ENCODE data around the gene MED25. TPM values are rescaled to one million over a fixed set of nuclear protein-coding genes. Genes with fewer than 3 reads are reported as not detected.

The MED25 gene
- polyA plus RNA-seq, 3 donors, result 13.9 to 52.9 (median 18.5) TPM

- no peak for DNase-seq
- Histone ChIP-seq H3K9ac (ENCODE audit: insufficient read depth, low read length, poor library complexity, severe bottlenecking) (no peak overlapping the region), H3K4me2 (replicated peaks; ENCODE audit: extremely low read depth, low read length, poor library complexity, severe bottlenecking) (no peak overlapping the region), H3K36me3 (replicated peaks in 1 of 2; ENCODE audit: control insufficient read depth in 1 of 2, insufficient read depth in 2 of 2, low read length in 2 of 2) (peaks cover 19 to 28% of the 10 kb centered on the region in 2 donors), H3K9me3 (replicated peaks in 1 of 2; ENCODE audit: control insufficient read depth in 1 of 2, insufficient read depth in 1 of 2, low read length in 2 of 2) (no peaks in the 10 kb centered on the region), H3K4me1 (ENCODE audit: control insufficient read depth in 1 of 2, insufficient read depth in 2 of 2, low read length in 2 of 2) (peaks cover 23 to 27% of the 10 kb centered on the region in 2 donors), H3K4me3 (replicated peaks in 1 of 3; ENCODE audit: low read depth in 2 of 3, low read length in 3 of 3) (no peak overlapping the region), H3K27ac (ENCODE audit: low read depth in 1 of 2, low read length in 2 of 2) (no peak overlapping the region), H3K27me3 (ENCODE audit: control insufficient read depth in 2 of 2, insufficient read depth in 2 of 2, low read length in 2 of 2) (no peaks in the 10 kb centered on the region), H4K20me1 (ENCODE audit: insufficient read depth, low read length) (no peaks in the 10 kb centered on the region), H3K79me2 (ENCODE audit: insufficient read depth, low read length) (no peaks in the 10 kb centered on the region), H2AFZ (ENCODE audit: insufficient read depth, low read depth, low read length, poor library complexity, severe bottlenecking) (no peak overlapping the region)
- H3K27me3 Mint-ChIP-seq (ENCODE audit: low read depth in 3 of 3), result peaks cover 0 to 2% (median 0%) of the 10 kb centered on the region in 3 donors
- H3K4me3 Mint-ChIP-seq, result no peak overlapping the region
- H3K9me3 Mint-ChIP-seq, result peaks cover 0 to 5% (median 0%) of the 10 kb centered on the region in 7 donors
- H3K27ac Mint-ChIP-seq, result no peak overlapping the region
- intact Hi-C loops (cut with micrococcal nuclease), result no loop called here
- H3K4me1 Mint-ChIP-seq, result peaks cover 24% of the 10 kb centered on the region
- 89% methylated on average over 1 of the region's 3 CpGs for WGBS (ENCODE audit: insufficient coverage)
- H3K36me3 Mint-ChIP-seq, result peaks cover 20 to 25% of the 10 kb centered on the region in 2 donors
- TF ChIP-seq, protein P1, sequence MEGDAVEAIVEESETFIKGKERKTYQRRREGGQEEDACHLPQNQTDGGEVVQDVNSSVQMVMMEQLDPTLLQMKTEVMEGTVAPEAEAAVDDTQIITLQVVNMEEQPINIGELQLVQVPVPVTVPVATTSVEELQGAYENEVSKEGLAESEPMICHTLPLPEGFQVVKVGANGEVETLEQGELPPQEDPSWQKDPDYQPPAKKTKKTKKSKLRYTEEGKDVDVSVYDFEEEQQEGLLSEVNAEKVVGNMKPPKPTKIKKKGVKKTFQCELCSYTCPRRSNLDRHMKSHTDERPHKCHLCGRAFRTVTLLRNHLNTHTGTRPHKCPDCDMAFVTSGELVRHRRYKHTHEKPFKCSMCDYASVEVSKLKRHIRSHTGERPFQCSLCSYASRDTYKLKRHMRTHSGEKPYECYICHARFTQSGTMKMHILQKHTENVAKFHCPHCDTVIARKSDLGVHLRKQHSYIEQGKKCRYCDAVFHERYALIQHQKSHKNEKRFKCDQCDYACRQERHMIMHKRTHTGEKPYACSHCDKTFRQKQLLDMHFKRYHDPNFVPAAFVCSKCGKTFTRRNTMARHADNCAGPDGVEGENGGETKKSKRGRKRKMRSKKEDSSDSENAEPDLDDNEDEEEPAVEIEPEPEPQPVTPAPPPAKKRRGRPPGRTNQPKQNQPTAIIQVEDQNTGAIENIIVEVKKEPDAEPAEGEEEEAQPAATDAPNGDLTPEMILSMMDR (IDR thresholded peaks at IDR 0.05), result no peak
Measured at GRCh38 chr19:49843265-49843664, 25.2 kb downstream of the MED25 start.

- Histone ChIP-seq H3K27ac (ENCODE audit: low read depth in 1 of 2, low read length in 2 of 2) (peak overlapping the region; percentile 26 to 31), H3K4me2 (replicated peaks; ENCODE audit: extremely low read depth, low read length, poor library complexity, severe bottlenecking) (no peak overlapping the region), H3K4me1 (ENCODE audit: control insufficient read depth in 1 of 2, insufficient read depth in 2 of 2, low read length in 2 of 2) (peaks cover 34 to 39% of the 10 kb centered on the region in 2 donors), H3K9ac (ENCODE audit: insufficient read depth, low read length, poor library complexity, severe bottlenecking) (no peak overlapping the region), H2AFZ (ENCODE audit: insufficient read depth, low read depth, low read length, poor library complexity, severe bottlenecking) (no peak overlapping the region), H3K27me3 (ENCODE audit: control insufficient read depth in 2 of 2, insufficient read depth in 2 of 2, low read length in 2 of 2) (no peaks in the 10 kb centered on the region), H3K4me3 (replicated peaks in 1 of 3; ENCODE audit: low read depth in 2 of 3, low read length in 3 of 3) (no peak overlapping the region), H3K9me3 (replicated peaks in 1 of 2; ENCODE audit: control insufficient read depth in 1 of 2, insufficient read depth in 1 of 2, low read length in 2 of 2) (peaks cover 0 to 4% of the 10 kb centered on the region in 2 donors), H3K36me3 (replicated peaks in 1 of 2; ENCODE audit: control insufficient read depth in 1 of 2, insufficient read depth in 2 of 2, low read length in 2 of 2) (peaks cover 8 to 16% of the 10 kb centered on the region in 2 donors), H4K20me1 (ENCODE audit: insufficient read depth, low read length) (no peaks in the 10 kb centered on the region), H3K79me2 (ENCODE audit: insufficient read depth, low read length) (no peaks in the 10 kb centered on the region)
- intact Hi-C loops (cut with micrococcal nuclease), result no loop called here
- peak; percentile 26 to 48 (median 28) for DNase-seq
- WGBS (ENCODE audit: insufficient coverage), result 23% methylated on average over 14 of the region's 18 CpGs
- H3K36me3 Mint-ChIP-seq, result peaks cover 9 to 17% of the 10 kb centered on the region in 2 donors
- peaks cover 3 to 9% (median 5%) of the 10 kb centered on the region in 7 donors for H3K9me3 Mint-ChIP-seq
- peak overlapping the region in 6 of 7 donors; percentile 2 to 74 (median 46) for H3K27ac Mint-ChIP-seq
- TF ChIP-seq, protein P1 (IDR thresholded peaks at IDR 0.05), result no peak
- peaks cover 0 to 3% (median 2%) of the 10 kb centered on the region in 3 donors for H3K27me3 Mint-ChIP-seq (ENCODE audit: low read depth in 3 of 3)
- H3K4me1 Mint-ChIP-seq, result peaks cover 34% of the 10 kb centered on the region
- H3K4me3 Mint-ChIP-seq, result no peak overlapping the region
Measured at GRCh38 chr19:49844138-49845095, 26.3 kb downstream of the MED25 start.
